ENCODE measurements around the gene RPL13. TPM values are rescaled to one million over a fixed set of nuclear protein-coding genes. Genes with fewer than 3 reads are reported as not detected.

The RPL13 gene
- total and polyA plus RNA-seq, 2 of the 13 experiments (the other 11 are each of a cell fraction or from before 2014, with no cell fraction given): 2,988 to 4,411 TPM

DNA sequence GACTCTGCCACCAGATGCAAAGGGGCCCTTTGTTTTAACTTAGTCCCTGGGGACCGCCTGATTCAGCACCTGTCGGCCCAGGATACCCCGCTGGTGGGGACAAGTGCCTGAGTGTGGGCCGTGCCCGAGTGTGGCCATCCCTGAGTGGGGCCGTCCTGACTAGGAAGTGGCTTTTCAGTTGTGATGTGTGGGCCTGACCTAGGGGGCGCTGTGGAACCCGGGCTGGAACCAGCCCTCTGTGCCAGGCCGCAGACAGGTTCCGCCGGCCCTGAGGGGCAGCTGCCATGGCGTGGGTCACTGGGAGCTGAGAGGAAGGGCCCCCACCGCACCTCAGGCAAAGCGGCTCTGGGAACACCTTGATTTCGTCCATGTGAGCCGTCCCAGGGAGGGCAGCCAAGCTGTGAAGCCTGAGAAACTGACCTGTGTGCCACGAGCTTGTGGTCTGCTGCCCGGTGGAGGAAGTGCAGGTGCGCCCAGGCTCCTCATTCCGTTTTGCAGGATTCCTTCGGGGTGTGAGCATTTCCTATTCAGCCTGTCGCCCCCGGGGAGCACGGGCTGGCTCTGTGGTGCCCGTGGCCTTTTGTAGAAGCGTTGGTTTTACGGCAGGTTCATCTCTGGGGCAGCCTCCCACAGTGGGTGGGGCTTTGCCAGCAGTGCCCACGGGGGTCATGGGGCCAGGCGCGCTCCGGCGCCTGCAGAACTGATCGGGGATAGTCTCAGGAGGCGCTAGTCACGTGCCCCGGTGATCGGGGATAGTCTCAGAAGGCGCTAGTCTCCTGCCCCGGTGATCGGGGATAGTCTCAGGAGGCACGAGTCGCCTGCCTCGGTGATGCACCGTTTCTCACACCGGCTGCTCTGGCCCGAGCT is 5.3 kb downstream of the RPL13 start (continued):
- 0 out of 2 replicates have a peak, but pooled peaks have one; percentile 25 for TF ChIP-seq NR2F6 (IDR thresholded peaks at IDR 0.05)
- TF ChIP-seq NR2F6 (CRISPR knock-in tag; IDR thresholded peaks at IDR 0.05): 0 out of 2 replicates have a peak, but pooled peaks have one; percentile 4
- TF ChIP-seq PHF5A (CRISPR knock-in tag; IDR thresholded peaks at IDR 0.05; ENCODE audit: low read depth, unreplicated experiment): peak; percentile 52
- no peak for TF ChIP-seq HCFC1 (IDR thresholded peaks at IDR 0.05; ENCODE audit: low read depth, low read length)
- TF ChIP-seq ZNF558 (CRISPR knock-in tag; IDR thresholded peaks at IDR 0.05; ENCODE audit: borderline replicate concordance): no peak
- peak; percentile 68 for TF ChIP-seq ASH2L (IDR thresholded peaks at IDR 0.05; ENCODE audit: insufficient read length, low read depth, low read length)
- 0 out of 2 replicates have a peak, but pooled peaks have one; percentile 17 for TF ChIP-seq ZNF670 (CRISPR knock-in tag; IDR thresholded peaks at IDR 0.05; ENCODE audit: borderline replicate concordance)
- TF ChIP-seq ZNF101 (CRISPR knock-in tag; IDR thresholded peaks at IDR 0.05; ENCODE audit: borderline replicate concordance, low read depth): no peak
- peak; percentile 49; the same call in 1 of the 2 replicates for TF ChIP-seq ZNF225 (CRISPR knock-in tag; IDR thresholded peaks at IDR 0.05)
- TF ChIP-seq NFKB2 (CRISPR knock-in tag; IDR thresholded peaks at IDR 0.05; ENCODE audit: borderline replicate concordance): peak; percentile 85; the same call in 1 of the 2 replicates
- no peak for TF ChIP-seq JUN (CRISPR knock-in tag; IDR thresholded peaks at IDR 0.05)
- TF ChIP-seq SKI (IDR thresholded peaks at IDR 0.05; ENCODE audit: partially characterized antibody): peak; percentile 20
- TF ChIP-seq, protein P1, sequence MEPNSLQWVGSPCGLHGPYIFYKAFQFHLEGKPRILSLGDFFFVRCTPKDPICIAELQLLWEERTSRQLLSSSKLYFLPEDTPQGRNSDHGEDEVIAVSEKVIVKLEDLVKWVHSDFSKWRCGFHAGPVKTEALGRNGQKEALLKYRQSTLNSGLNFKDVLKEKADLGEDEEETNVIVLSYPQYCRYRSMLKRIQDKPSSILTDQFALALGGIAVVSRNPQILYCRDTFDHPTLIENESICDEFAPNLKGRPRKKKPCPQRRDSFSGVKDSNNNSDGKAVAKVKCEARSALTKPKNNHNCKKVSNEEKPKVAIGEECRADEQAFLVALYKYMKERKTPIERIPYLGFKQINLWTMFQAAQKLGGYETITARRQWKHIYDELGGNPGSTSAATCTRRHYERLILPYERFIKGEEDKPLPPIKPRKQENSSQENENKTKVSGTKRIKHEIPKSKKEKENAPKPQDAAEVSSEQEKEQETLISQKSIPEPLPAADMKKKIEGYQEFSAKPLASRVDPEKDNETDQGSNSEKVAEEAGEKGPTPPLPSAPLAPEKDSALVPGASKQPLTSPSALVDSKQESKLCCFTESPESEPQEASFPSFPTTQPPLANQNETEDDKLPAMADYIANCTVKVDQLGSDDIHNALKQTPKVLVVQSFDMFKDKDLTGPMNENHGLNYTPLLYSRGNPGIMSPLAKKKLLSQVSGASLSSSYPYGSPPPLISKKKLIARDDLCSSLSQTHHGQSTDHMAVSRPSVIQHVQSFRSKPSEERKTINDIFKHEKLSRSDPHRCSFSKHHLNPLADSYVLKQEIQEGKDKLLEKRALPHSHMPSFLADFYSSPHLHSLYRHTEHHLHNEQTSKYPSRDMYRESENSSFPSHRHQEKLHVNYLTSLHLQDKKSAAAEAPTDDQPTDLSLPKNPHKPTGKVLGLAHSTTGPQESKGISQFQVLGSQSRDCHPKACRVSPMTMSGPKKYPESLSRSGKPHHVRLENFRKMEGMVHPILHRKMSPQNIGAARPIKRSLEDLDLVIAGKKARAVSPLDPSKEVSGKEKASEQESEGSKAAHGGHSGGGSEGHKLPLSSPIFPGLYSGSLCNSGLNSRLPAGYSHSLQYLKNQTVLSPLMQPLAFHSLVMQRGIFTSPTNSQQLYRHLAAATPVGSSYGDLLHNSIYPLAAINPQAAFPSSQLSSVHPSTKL (CRISPR knock-in tag; IDR thresholded peaks at IDR 0.05): 0 out of 2 replicates have a peak, but pooled peaks have one; percentile 8
- TF ChIP-seq, protein P2, sequence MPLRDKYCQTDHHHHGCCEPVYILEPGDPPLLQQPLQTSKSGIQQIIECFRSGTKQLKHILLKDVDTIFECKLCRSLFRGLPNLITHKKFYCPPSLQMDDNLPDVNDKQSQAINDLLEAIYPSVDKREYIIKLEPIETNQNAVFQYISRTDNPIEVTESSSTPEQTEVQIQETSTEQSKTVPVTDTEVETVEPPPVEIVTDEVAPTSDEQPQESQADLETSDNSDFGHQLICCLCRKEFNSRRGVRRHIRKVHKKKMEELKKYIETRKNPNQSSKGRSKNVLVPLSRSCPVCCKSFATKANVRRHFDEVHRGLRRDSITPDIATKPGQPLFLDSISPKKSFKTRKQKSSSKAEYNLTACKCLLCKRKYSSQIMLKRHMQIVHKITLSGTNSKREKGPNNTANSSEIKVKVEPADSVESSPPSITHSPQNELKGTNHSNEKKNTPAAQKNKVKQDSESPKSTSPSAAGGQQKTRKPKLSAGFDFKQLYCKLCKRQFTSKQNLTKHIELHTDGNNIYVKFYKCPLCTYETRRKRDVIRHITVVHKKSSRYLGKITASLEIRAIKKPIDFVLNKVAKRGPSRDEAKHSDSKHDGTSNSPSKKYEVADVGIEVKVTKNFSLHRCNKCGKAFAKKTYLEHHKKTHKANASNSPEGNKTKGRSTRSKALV (CRISPR knock-in tag; IDR thresholded peaks at IDR 0.05): 0 out of 2 replicates have a peak, but pooled peaks have one; percentile 40
- TF ChIP-seq, protein P3, sequence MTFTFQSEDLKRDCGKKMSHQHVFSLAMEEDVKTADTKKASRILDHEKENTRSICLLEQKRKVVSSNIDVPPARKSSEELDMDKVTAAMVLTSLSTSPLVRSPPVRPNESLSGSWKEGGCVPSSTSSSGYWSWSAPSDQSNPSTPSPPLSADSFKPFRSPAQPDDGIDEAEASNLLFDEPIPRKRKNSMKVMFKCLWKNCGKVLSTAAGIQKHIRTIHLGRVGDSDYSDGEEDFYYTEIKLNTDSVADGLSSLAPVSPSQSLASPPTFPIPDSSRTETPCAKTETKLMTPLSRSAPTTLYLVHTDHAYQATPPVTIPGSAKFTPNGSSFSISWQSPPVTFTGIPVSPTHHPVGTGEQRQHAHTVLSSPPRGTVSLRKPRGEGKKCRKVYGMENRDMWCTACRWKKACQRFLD (CRISPR knock-in tag; IDR thresholded peaks at IDR 0.05; ENCODE audit: borderline replicate concordance): 0 out of 2 replicates have a peak, but pooled peaks have one; percentile 30
- no peak for TF ChIP-seq TCF7L2 (IDR thresholded peaks at IDR 0.05; ENCODE audit: low read depth, low read length)
- no peak for TF ChIP-seq AHR (CRISPR knock-in tag; IDR thresholded peaks at IDR 0.05)
- no peak for TF ChIP-seq ZNF879 (CRISPR knock-in tag; IDR thresholded peaks at IDR 0.05)
- no peak for TF ChIP-seq ATF7 (IDR thresholded peaks at IDR 0.05)
- no peak for TF ChIP-seq ATF7 (CRISPR knock-in tag; IDR thresholded peaks at IDR 0.05)
- TF ChIP-seq, protein P4, sequence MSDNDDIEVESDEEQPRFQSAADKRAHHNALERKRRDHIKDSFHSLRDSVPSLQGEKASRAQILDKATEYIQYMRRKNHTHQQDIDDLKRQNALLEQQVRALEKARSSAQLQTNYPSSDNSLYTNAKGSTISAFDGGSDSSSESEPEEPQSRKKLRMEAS (IDR thresholded peaks at IDR 0.05): peak; percentile 47; the same call in 1 of the 2 replicates
- no peak for TF ChIP-seq RARG (CRISPR knock-in tag; IDR thresholded peaks at IDR 0.05; ENCODE audit: low read depth)
- TF ChIP-seq MBD4 (IDR thresholded peaks at IDR 0.05; ENCODE audit: borderline replicate concordance, low read length): no peak
